GM19467 (cell line): ENCODE results near the gene FTH1.
"Not testable (repeated sequence)": the region's sequence is repeated elsewhere in the genome, so short reads cannot be mapped to it uniquely, and the experiment has no call there.

Experiments used
- ATAC-seq: cut with Tn5 transposase; IDR thresholded peaks from one replicate; pipeline ENCODE4 v1.9.1; 2021; ENCODE audit warnings: mild to moderate bottlenecking, moderate library complexity; ENCODE audit not compliant: unreplicated experiment

The FTH1 gene

DNA sequence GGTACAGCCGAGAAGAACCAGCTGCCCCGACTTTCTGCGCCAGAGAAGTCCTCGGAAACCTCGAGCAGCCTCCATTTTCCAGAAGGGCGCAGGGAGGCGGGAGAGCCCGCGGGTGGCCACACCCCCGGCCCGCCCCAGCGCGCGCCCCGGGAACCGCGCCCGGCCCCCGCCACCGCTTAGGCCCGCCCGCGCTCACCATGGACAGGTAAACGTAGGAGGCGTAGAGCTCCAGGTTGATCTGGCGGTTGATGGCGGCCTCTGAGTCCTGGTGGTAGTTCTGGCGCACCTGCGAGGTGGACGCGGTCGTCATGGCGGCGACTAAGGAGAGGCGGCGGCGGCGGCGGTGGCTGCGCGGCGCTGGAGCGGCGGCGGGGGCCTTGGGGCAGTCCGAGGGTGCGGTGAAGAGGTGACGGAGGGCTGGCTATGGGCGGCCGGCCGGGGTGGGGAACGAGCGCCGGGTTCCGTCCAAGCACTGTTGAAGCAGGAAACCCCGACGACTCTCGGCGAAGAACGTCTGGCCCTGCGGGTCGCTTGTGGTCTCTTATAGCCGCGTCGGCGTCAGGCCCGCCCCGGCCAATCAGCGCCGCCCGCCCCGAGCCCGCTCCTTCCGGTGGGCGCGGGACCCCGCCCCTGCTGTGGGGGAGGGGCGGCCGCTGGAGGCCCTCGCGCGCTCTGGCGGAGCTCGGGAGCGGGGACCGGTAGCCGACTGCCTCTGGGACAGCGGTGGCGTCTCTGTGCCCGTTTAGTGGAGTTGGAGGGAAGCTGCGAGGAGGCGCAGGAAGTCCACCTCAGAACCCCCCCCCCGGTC, at the start of gene FTH1:
TSS of gene FTH1 (minus strand) at position 519 of the 808 bp plus-strand sequence. CDS start at position 310, 209 bp downstream.
- peak; percentile 45 for ATAC-seq

DNA sequence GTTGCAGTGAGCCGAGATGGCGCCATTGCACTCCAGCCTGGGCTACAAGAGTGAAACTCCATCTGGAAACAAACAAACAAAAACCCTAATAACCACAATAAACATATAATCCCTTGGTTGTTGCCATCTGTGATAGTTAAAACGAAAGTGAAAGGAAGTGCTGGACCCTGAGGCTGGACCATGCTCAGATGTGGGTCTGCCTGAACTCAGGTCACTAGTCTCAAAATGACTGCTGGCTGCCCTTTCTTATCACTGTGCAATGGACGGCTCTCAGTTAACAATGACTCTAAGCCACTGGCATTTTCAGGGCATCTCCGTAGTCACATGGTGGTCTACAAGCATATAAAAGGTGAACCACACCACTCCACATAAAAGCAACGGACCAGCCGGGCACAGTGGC, 48.2 kb upstream of the FTH1 start:
- no peak for ATAC-seq

DNA sequence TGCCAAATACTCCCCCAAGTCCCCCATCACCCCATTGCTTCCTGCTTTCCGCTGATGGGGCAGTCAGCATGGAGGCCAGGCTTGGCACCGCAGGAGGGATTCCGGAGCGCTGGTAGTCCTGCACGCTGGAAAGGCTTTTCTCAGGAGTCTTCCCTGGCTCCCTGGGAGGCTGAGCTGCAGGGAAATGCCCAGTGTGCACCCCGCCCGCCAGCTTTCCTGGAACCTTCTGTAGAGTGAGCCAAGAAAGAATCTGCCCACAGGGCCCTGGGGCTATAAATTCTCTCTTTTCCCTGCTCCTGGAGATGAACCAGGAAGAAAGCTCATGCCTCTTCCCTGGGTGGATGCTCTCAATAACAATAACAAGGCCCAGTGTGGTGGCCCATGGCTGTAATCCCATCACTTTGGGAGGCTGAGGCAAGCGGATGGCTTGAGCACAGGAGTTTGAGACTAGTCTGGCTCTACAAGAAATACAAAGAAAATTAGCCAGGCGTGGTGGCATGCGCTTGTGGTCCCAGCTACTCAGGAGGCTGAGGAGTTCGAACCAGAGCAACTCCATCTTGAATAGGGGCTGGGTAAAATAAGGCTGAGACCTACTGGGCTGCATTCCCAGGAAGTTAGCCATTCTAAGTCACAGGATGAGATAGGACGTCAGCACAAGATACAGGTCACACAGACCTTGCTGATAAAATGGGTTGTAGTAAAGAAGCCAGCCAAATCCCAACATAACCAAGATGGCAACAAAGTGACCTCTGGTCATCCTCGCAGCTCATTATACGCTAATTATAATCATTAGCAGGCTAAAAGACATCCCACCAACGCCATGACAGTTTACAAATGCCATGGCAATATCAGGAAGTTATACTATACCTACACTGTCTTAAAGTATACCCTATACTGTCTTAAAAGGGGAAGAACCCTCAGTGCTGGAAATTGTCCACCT, 46.4 kb upstream of the FTH1 start:
- no peak for ATAC-seq

- ATAC-seq = no peak
These were observed 45.5 kb upstream of the FTH1 start for GRCh38 chr11:62012832-62013461.

- ATAC-seq = no peak
These were observed 45.0 kb upstream of the FTH1 start for GRCh38 chr11:62012451-62012831.

- no peak for ATAC-seq
These were observed 44.4 kb upstream of the FTH1 start for GRCh38 chr11:62011881-62012280.

DNA sequence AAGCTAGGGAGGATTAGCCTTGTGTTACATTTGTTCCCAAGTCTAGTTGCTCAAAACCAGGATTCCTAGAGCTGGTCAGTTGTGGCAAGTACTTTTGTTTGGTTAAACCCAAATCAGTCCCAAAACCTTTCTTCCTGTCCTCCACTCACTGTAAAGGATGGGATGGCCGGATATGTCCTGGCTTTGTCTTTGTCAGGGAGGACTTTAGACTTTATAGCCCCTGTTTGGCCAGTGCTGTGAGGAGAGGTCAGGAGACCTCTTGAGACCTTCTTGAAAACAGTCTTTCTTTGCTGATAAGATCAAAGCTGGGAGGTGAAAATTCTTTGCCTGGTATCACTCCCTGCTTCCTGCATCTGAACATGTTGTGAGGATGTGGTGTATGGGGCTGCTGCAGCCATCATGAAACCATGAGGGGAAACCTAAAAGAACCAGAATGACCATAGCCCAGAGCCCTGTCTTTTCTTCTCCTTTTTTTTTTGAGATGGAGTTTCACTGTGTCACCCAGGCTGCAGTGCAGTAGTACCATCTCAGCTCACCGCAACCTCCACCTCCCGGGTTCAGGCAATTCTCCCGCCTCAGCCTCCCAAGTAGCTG, 43.6 kb upstream of the FTH1 start:
- ATAC-seq = no peak

- no peak for ATAC-seq
These were observed 40.8 kb upstream of the FTH1 start for GRCh38 chr11:62008193-62008592.

DNA sequence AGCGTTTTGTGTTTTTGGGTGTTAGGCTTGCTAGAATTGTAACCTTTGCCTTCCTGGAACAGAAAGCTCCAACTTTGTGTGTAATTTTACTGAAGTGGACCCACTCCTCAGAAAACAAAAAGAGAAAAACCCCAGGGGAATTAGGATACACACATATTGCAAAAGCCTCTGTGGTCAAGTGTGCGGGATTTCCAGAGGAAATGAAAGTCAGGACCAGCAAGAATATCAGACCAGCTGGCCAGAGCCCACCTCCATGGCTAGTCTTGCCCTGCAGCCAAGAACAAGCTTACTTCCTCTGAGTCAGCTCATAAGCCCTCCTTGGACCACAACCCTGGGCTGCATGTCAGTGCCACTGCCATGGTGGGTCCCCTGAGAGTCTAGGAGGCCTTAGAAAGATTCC, 37.0 kb upstream of the FTH1 start:
- no peak for ATAC-seq

DNA sequence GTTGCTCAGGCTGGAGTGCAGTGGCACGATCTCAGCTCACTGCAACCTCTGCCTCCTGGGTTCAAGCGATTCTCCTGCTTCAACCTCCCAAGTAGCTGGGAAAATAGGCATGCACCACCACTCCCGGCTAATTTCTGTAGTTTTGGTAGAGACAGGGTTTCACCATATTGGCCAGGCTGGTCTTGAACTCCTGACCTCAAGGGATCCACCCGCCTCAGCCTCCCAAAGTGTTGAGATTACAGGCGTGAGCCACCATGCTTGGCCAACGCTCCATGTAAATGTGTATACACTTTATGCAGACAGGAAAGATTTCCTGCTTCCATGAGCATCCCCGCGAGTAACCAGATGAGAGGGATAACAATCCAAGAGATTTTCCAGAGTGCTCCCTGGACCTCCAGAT, 34.8 kb upstream of the FTH1 start:
- not testable (repeated sequence) for ATAC-seq

- ATAC-seq = no peak
These were observed 34.2 kb upstream of the FTH1 start for GRCh38 chr11:62001450-62002191.

DNA sequence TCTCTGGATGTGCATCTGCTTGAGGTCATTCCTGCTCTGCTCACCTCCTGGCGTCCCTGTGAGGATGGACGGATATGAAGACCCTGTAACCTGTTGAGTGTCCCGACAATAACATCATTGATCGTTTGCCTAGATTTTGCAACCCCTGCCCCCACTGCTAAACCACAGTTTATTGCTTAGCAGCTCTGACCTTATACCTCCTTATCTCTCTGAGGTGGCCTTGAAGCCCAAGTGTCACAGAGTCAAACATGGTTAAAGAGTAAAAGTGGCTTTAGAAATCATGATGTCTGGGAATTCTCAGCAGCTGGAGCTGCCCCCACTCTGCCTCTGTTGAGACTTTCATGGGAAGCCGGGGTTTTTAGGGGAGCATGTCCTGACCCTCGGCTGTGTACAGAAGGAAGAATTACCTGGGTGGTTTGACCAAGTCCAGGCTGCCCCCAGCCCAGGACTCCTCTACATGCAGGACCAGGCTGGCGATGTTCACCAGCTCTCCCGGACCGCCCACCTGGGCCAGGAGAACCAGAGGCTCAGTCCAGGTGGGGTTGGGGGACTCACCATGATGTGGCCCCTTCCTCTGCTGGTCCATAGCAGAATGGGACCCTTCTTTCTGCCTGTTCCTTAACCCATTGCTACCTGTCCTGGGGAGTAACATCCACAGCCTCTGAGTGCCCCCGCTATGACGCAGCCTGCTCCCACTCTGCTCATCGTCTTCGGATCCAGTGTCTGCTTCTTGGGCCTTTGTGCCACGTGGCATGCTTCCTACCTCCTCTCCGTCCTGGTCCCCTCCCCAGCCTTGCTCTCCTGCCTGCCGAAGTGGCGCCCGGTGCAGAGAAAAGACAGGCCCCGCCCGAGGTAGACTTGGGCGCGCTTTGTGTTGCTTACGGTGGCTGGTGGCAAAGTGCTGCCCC, 33.4 kb upstream of the FTH1 start:
- ATAC-seq = no peak

DNA sequence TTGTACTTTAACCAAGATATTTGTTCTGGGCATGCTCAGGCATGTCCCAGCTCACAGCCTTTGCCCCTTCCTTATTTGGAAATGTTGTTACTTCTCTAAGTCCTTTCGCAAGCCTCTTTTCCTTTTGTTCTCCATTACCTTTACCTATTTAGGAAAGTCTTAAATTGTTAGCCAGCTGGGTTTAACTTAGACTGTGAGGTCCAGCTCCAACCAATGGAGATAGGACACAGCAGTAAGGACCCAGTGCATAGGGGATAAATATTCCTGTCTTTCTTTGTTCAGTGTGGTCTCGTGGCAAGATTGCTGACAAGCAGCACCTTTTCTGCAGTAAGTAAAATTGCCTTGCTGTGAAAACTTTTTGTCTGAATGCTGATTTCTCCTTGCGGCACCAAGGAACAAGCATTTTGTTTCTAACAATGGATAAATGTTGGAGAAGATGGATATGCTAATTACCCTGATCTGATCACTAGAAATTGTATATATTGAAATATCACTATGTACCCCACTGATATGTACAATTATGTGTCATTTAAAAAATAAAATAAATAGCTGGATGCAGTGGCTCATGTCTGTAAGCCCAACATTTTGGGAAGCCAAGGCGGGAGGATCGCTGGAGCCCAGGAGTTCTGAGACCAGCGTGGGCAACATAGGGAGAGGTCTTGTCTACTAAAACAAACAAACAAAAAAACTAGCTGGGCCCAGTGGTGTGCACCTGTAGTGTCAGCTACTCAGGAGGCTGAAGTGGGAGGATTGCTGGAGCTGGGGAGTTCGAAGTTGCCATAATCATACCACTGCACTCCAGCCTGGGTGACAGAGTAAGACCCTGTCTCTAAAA, 31.9 kb upstream of the FTH1 start:
- no peak for ATAC-seq

DNA sequence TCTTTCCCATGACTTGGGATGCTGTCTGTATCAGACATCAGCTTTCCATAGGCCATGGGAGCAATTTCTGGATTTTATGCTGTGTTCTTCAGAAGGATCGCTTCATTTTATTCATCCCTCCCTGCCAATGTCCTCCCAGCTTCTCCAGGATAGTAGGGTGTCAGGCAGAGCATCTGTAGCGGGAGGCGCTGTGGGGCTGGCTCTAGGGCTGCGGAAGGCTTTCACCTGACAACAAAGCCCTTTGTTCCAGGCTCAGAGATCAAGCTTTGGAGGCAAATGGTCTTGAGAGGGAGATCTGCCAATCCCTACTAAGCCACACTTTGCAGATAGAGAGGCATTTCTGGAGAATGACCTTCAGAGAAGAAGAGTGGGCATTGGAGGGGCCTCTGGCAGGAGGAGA, 29.5 kb upstream of the FTH1 start:
- ATAC-seq = no peak

GRCh38 chr11:61994981-61995380, 27.5 kb upstream of the FTH1 start:
- ATAC-seq = no peak

- ATAC-seq = no peak
These were observed 18.4 kb upstream of the FTH1 start for GRCh38 chr11:61985869-61986268.

DNA sequence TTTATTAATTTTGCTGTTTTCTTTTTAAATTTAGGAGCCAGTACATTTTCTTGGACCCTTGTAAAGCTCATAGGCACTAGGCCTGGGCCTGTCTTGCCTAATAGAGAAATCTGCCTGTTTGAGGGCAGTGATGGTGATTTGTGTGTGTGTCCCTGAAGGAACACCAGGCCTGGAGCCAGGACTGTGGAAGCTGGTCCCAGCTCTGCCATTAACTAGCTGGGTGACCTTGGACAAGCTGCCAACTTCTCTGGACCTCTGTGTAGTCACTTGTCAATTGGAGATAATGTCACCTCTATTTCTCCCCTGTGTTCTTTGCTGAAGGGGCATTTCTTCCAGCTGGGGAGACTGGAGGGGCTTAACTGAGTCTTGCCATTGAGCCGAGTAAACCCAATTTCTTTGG, 16.0 kb upstream of the FTH1 start:
- no peak for ATAC-seq

DNA sequence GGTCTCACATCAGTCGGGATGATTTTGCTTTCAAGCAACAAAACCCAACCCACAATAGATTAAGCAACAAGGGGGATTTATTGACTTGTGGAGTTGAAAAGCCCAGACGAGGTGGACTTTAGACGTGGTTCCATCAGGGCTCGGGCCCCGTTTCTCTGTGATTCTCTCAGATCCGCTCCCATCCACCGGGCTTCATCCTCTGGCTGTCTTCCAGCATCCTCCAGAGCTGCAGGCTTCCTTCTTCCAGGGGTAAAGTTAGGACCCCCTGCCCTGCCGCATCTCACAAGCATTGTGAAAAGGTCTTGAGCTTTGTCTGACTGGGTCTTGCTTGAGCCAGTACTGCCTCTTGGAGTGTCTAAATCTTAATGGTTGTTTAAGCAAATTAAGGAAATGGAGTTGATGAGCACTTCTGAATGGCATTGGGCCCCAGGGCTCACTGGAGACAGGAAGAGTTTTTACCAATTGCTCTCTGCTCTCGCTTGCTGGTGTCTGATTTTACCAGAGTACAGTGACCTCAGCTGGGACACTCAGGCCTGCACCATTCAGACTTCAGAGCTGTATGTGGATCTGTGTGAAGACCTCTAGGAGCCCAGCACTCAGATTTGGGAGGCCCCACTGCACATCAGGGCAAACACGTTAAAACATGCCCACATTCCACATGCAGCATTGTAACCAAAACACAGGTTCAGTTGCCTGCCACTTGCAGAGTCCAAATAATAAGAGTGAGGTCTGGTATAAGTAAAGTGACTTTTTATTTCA, 13.5 kb upstream of the FTH1 start:
- ATAC-seq = no peak
